Mucosa of descending colon (tissue), 3 donors: ENCODE data around the gene LRRC43. TPM values are rescaled to one million over a fixed set of nuclear protein-coding genes. Genes with fewer than 3 reads are reported as not detected.

Experiments used
- ATAC-seq: fragments of 200-7000 bp; cut with Tn5 transposase; one replicate; pipeline ENCODE4 v1.9.1; 2020; ENCODE audit warnings: mild to moderate bottlenecking, moderate library complexity
- DNase-seq, 3 donors: peaks; one replicate each; pipeline ENCODE4 v3.0.0-alpha.2; 2020
- H3K36me3 ChIP-seq: fragments of 200-600 bp; one replicate; pipeline ENCODE4 v1.8.0; 2021; ENCODE audit warnings: low read depth, mild to moderate bottlenecking
- H3K4me1 ChIP-seq: fragments of 200-600 bp; one replicate; pipeline ENCODE4 v1.8.0; 2021; ENCODE audit warnings: low read depth, mild to moderate bottlenecking
- H3K4me3 ChIP-seq: fragments of 200-600 bp; one replicate; pipeline ENCODE4 v1.8.0; 2021; ENCODE audit warnings: mild to moderate bottlenecking
- H3K9me3 ChIP-seq: fragments of 200-600 bp; one replicate; pipeline ENCODE4 v1.8.0; 2021; ENCODE audit warnings: mild to moderate bottlenecking
- intact Hi-C, 2 donors: fragments of 100-400 bp; cut with DNase I in 1 of 2; cut with micrococcal nuclease in 1 of 2; formaldehyde crosslinking; loops; one replicate each; pipeline versions ENCODE4 v1.11.0 to v1.11.1; 2022; cut with DNase I, micrococcal nuclease
- total RNA-seq, 3 donors: library from RNA; stranded (reverse); fragmentation: NEBNext Ultra II Directional in 2 of 3; extraction: Animal tissue kit (Norgen Biotek cat#: 25700) in 2 of 3; gene quantifications; one replicate each; pipeline versions ENCODE4 v1.2.1 to v1.2.4, GENCODE V29; 2021 to 2023
- TF ChIP-seq, protein P1 (sequence below): fragments of 200-600 bp; IDR thresholded peaks from one replicate; pipeline ENCODE4 v1.8.0; 2022; ENCODE audit warnings: antibody characterized with exemption, mild to moderate bottlenecking
- donor health status: DM: no; HTN: no; CAD: no; lungs with moderate emphysema.
- donor health status: DM: no; HTN: no; CAD: no.
- donor health status: DM: no; HTN: yes; CAD: no.

The LRRC43 gene
- total RNA-seq, 3 donors from 2014 or later = 0.19 to 0.51 TPM; not detected in 1

DNA sequence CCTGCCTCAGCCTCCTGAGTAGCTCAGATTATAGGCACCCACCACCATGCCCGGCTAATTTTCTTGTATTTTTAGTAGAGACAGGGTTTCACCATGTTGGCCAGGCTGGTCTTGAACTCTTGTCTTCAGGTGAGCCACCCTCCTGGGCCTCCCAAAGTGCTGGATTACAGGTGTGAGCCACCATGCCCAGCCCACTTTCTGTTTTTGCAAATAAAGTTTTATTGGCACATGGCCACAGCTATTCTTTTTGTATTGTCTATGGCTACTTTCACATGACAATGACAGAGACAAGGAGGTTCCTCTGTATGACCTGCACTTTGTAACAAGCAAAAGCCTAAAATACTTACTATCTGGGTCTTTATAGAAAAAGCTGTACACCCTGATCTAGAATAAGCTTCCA is 62.6 kb downstream of the LRRC43 start:
- DNase-seq = no peak
- ATAC-seq = no peak
- intact Hi-C loops = no loop called here
- TF ChIP-seq, protein P1, sequence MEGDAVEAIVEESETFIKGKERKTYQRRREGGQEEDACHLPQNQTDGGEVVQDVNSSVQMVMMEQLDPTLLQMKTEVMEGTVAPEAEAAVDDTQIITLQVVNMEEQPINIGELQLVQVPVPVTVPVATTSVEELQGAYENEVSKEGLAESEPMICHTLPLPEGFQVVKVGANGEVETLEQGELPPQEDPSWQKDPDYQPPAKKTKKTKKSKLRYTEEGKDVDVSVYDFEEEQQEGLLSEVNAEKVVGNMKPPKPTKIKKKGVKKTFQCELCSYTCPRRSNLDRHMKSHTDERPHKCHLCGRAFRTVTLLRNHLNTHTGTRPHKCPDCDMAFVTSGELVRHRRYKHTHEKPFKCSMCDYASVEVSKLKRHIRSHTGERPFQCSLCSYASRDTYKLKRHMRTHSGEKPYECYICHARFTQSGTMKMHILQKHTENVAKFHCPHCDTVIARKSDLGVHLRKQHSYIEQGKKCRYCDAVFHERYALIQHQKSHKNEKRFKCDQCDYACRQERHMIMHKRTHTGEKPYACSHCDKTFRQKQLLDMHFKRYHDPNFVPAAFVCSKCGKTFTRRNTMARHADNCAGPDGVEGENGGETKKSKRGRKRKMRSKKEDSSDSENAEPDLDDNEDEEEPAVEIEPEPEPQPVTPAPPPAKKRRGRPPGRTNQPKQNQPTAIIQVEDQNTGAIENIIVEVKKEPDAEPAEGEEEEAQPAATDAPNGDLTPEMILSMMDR = no peak
- Histone ChIP-seq H3K36me3 (no peaks in the 10 kb centered on the region), H3K4me3 (no peak overlapping the region), H3K9me3 (no peaks in the 10 kb centered on the region), H3K4me1 (no peaks in the 10 kb centered on the region)

DNA sequence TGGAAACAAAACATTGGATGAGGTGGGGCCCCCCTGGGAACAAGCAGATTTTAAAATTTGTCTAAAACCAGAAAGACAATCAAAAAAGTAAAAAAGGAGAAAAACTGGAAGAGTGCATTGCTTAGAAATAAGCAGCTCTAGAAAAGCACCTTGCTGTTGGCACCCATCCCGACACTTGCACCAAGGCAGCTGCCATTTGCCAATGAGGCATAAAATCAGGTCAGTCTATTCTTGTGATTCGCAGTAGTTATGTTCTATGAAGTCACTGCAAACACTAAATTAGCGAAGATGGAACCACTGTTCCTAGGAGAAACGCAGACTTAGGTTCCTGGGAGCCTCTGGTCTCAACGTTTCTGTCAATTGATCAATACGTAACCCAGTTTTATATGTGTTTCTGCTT is 67.1 kb downstream of the LRRC43 start:
- Histone ChIP-seq H3K9me3 (no peaks in the 10 kb centered on the region), H3K36me3 (no peaks in the 10 kb centered on the region), H3K4me3 (no peak overlapping the region), H3K4me1 (no peaks in the 10 kb centered on the region)
- DNase-seq = no peak
- intact Hi-C loops = no loop called here
- no peak for ATAC-seq
- TF ChIP-seq, protein P1 = no peak

DNA sequence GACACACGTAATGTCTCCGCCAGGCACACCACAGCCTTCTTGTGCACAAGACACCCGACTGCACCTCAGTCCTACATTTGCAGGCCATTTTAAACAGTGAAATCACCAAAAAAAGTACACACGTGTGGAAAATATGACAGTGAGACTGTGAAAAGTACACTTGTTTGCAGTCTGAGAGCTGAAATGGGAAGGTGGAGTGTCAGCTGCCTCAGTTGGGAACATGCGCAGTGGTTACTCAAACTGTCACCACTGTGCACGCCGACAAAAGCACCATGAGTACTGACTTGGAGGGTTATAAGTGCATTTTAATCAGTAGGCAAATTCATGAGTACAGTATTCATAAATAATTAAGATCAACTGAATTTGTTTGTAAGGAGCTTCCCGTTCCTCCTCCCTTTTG is 67.6 kb downstream of the LRRC43 start:
- no peak overlapping the region for H3K4me3 ChIP-seq
- DNase-seq = no peak
- ATAC-seq = no peak
- H3K9me3 ChIP-seq = no peaks in the 10 kb centered on the region
- intact Hi-C loops = no loop called here
- no peaks in the 10 kb centered on the region for H3K4me1 ChIP-seq
- TF ChIP-seq, protein P1 = no peak
- no peaks in the 10 kb centered on the region for H3K36me3 ChIP-seq

Other genes starting within 250 kb of the LRRC43 start
- 10 to 100 TPM in 1 of 3 donors, 1 to 10 TPM in 2; 5.2 to 11.6 (median 5.7) TPM for gene BCL7A, start 161.2 kb upstream of the LRRC43 start, total RNA-seq
- 100 to 1,000 TPM; 194 to 230 (median 201) TPM for gene MLXIP, start 104.4 kb upstream of the LRRC43 start, total RNA-seq
- gene IL31, start 8.9 kb upstream of the LRRC43 start, total RNA-seq = not detected
- under 1 TPM; 0.26 to 0.82 (median 0.66) TPM for gene B3GNT4, start 20.6 kb downstream of the LRRC43 start, total RNA-seq
- 10 to 100 TPM; 35.6 to 42.9 (median 41.6) TPM for gene DIABLO, start 42.9 kb downstream of the LRRC43 start, total RNA-seq
- gene VPS33A, start 83.4 kb downstream of the LRRC43 start, total RNA-seq = 10 to 100 TPM; 19.5 to 22.8 (median 22.4) TPM
- 100 to 1,000 TPM in 1 of 3 donors, 10 to 100 TPM in 2; 43.5 to 170 (median 45.0) TPM for gene CLIP1, start 239.5 kb downstream of the LRRC43 start, total RNA-seq